GM19240 (cell line): ENCODE measurements around the gene ST7L.

Experiments
- DNase-seq: peaks from one replicate; pipeline ENCODE4 v3.0.0; 2011; ENCODE audit warnings: low spot score; ENCODE audit not compliant: insufficient read length

ST7L gene

DNA sequence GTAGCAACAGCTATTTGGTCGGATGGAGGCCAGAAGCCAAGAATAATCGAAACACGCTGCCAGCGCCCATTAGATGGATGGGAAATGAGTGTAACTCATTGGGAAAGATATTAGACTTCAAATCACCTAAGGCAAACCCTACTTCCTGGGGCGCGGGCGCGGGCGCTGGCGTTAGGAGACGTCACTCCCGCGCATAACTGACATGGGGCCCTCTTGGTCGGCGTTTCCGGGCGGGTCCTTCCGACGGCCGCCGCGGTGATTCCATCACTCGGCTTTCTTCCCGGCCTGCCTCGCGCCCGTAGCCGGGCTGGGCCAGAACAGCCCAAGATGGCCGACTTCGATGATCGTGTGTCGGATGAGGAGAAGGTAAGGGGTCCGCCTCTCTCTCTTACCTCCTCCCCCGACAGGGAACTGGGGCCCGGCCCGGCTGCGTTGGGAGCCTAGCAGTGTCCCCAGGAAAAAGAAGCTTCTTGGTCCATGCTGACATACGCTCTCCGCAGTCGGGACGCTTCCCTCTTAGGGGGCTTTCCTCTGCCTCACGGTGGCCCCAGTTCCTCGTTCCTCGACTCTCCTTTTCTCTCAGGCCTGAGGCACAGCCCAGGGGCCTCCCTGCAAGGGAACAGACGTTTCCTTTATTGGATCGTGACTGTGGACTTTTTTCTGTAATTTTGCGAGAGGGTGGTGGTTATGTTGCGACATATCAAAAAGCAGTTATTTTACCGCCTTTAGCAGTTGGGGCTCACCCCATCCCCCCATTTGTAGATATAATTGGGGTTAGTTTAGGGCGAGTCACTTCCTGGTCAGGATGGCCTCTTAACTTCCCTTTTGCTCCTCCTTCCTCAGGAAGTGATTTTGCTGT is 806 bp upstream of the ST7L start, which contains the start of gene CAPZA1:
Gene CAPZA1, plus strand, starts transcription at position 315 of the 859 bp plus-strand sequence. Its CDS starts 13 bp downstream, at position 328.
- DNase-seq: peak; percentile 58

DNA sequence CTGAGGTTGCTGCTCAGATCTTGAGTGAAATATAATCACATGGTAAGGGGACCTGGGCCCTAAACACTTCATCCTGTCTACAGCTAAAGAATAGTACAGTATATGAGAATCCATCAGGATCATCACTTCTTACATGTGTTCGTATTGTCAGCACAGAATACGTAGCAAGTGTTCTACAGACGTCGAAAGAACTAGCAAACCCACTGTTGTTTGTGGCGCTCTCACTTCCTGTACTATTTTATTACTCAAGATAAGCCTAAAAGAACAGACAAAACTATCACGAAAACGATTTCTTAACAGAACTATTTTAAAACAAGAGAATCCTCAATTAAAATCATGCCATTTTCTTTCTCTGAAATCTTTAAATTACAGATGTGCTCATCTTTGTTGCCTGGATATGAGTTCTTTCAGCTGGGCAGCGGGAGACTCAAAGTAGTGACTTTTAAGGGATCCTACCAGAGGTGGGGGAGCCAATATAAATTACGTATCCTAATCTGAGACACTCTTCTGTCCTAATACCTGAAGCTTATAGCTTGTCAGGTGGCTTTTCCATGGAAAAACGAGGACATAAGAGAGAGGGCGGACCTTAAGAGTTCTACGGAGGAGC is 724 bp downstream of the ST7L start:
- no peak for DNase-seq

DNA sequence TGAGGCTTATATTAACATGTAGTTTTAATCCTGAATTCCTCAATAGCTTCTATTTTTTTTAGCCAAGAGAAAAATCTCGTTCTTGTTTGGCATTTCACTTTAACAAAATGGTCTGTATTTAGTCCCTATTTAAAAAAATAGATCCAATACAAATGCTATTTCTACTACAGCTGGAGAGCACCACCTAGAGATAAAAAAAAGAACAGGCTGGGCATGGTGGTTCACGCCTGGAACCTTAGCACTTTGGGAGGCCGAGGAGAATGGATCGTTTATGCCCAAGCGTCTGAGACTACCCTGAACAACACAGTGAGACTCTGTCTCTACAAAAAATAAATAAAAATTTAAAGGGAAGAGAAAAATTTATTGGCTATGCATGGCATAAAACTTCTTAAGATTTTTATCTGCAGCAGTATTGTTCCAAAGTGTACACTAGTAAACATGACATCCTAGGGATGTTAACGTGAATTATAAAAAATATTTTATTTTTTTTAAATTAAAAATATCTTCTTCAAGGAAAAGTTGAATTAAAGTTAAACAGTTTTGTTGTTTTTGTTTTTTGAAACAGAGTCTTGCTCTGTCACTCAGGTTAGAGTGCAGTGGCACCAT is 4.4 kb downstream of the ST7L start:
- no peak for DNase-seq

DNA sequence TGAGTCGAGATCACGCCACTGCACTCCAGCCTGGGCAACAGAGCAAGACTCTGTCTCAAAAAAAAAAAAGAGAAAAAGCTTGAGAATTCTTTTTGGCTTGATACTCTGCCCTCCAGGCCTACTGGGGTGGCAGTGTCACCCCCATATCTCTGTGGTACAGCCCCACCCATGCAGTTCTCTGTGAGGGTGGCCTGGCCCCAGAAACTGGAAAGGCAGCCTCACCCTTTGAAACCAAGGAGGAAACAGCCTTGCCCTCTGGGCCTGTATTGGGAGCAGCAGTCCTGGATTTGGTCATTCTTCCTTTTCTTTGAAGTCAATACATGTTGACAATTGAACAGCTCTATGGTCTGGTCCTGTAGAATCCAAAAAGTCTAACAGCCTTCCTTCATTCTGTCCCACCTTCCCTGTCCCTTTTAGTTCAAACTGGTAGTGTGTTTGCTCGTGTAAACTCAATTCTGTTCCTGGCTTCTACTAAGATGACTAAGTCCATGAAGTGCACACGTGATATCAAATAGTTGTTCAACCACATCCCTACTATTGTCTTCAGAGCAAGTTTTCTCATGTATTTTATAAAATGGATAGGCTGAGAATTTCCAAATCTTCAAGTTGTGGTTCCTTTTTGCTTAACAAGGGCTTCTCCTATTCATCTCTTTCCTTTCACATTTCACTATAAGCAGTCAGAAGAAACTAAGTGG is 13.2 kb downstream of the ST7L start:
- DNase-seq: no peak

DNA sequence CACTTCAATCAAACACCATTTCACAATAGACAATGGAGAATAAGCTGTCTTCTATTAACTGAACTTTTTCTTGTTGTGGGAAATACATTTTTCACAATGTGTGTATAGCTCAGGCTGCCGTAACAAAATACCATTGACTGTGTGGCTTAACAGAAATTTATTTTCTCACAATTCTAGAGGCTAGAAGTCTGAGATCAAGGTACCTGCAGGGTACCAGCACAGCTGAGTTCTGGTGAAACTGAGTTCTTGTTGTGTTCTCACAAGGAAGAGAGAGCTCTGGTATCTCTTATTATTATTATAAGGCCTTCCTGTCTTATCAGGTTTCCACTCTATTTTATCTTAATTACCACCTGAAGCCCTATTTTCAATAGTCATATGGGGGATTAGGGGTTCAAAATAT is 15.4 kb downstream of the ST7L start:
- DNase-seq: no peak

DNA sequence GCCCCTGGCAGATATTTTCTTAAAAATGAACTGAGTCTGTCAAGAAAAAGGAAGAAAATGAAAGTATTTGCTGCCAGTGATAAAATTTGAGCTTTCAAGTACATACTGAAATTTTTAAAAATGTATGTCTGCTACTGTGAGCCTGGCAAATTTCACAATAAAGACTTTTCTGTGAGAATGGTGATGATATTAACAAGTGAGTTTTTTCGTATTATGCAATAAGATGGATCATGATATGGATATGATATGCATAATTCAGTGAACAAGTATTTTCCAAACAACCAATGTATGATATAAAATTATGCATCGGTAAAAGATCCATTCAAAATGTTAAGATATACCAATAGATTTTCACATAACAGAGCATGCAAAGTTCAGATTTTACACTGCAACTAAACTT is 15.9 kb downstream of the ST7L start:
- no peak for DNase-seq

DNA sequence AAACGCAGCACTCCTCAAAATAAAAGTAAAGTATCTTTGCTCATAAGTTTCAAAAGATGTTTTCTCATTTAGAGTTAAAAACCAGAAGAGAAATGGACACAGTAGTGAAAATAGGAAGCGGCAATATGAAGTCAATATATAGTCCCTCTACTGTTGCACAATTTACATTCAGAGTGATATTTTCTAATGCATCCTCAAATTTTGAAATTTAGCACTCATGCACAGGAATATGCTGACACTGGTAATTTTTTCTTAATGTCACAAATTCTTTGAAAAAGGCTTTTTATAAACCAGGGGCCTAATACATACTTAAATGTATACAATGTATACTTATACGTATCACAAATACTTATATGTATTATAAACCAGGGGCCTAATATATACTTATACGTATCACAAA is 19.5 kb downstream of the ST7L start:
- DNase-seq: no peak

DNA sequence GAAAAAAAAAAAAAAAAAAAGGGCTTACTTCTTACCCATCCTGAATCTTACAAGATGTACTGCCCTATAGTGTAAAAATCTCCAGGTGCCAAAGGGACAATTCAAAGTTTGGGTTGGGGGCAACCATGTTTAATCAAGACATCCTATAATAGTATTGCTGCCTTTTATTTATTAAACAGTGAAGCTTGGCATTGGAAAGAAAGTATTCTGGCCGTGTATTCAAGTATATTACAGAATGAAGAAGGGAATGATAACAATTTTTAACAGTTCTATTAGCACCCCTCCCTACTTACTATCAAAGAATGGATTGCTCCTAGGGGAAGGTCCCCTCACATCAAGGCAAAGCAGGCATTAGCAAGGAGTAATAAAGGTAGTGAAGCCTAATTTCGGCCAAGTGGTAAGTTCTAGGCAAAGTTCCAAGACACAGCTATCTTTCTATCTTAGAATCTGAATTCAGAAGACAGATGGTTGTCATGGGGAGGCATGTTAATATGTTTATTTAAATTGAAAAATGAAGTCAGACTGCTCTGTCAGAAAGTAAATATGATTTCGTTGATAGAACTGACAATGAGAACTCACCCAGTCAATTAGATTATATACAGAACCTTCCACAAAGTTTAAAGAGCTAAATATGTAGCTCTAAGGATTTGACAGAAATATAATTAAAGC is 24.6 kb downstream of the ST7L start:
- no peak for DNase-seq

DNA sequence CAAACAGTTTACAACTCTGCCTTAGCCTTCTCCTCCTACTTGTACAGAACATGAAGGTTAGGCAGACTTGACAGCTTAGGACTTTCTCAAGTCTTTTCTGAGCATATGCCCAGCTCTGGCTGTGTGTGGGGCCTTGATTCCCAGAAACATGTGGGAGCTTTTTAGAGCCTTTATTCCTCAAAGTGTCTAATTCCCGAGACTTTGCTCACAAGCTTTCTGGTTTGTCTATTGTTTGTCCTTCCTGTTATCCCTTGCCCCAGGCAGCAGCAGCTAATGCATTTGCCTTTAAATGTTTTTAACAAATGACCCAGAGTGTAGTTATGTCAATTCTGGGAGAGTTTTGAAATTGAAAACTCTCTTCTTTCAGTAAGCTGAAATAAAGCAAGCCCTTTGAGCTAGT is 29.2 kb downstream of the ST7L start:
- DNase-seq: no peak

DNA sequence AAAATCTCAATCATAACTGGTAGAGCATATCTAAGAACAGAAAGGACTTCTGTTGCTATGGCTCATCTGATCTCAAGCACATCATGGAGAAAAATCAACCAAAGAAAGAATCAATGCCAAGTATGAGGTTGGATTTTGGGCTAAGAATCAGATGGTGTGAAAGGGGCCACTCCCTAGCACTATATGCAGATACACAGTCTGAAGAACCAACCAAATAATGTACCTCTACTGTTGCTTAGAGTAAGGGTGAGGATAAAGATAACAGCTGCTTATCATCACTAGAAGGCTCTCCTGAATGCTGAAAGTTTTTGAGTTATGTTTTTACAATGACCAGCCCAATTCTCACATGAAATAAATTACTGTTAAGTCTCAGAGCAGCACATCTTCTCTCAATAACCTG is 35.6 kb downstream of the ST7L start:
- DNase-seq: no peak

DNA sequence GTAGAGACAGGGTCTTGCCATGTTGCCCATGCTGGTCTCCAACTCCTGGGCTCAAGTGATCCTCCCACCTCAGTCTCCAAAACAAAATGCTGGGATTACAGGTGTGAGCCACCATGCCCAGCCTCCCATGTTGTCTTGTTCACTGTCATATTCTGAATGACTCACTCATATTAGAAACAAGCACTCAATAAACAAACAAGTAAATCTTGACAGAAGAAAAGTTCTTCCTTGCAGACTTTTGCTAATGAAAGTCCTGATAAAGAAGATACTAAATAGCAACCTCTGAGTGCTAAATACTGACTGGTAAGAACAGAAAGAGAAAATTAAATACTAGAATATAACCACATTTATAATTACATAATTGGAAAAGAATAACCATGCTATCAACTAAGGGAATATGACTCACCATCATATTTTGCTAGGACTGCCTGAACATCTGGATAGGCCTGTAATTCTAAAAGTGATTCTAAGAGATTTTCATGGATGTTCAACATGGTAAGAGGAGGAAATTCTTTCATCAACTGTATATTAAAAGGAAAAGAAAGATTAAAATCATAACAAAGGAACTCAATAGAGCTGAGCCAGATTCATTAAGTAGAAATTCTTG is 37.3 kb downstream of the ST7L start:
- DNase-seq: no peak

DNA sequence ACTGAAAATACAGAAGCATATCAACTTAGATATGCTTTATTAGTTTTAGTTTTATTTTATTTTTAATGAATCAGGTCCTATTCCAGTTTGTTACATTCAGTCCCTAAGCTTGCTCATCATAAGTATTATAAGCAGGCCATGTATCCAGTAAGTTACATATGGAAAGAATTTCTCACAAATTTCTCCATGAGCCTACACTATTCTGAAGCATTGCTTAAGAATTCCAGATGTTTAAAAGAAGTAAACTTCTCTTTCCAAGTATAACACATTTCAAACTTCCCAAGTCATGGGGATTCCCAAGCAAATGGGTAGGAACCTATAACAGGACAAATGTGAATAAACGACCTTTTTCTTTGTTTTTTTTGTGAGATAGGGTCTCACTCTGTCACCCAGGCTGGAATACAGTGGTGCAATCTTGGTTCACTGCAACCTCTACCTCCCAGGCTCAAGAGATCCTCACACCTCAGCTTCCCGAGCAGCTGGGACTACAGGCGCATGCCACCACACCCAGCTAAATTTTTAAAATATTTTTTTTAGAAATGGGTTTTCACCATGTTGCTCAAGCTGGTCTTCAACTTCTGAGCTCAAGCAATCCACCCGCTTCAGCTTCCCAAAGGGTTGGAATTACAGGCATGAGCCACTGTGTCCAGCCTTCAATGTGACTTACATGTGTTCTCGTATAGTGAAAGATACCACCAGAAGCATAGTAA is 39.0 kb downstream of the ST7L start:
- no peak for DNase-seq

DNA sequence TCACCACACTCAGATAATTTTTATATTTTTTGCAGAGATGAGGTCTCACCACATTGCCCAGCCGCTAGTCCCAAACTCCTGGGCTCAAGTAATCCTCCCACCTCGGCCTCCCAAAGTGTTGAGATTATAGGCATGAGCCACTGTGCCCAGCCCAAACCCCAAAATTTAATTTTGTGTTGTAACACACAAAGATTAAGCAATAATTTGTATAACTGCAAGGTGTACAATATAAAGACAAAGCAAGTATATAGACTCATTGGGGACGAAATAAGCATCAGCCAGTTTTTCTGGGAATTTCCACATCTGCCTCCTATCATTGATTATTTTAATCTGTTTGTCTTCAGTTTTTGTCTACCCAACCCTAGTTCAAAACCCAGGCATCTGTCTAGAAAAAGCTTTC is 42.7 kb downstream of the ST7L start:
- DNase-seq: no peak

DNA sequence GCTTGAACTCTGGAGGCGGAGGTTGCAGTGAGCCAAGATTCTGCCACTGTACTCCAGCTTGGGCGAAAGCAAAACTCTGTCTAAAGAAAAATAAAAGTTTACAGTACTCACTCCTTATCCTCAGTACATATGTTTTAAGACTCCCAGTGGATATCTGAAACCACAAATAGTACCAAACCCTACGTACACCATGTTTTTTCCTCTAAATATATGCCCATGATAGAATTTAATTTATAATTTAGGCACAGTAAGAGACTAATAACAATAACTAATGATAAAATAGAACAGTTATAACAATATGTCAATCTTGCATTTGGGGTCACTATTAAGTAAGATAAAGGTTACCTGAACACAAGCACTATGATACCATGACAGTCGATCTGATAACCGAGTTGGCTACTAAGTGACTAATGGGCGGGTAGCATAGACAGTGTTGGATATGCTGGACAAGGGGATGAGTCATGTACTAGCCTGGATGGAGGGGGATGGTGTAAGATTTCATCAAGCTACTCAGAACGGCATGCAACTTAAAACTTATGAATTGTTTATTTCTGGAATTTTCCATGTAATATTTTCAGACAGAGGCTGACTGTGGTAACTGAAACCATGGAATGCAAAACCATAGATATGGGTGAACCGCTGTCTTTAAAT is 43.7 kb downstream of the ST7L start:
- no peak for DNase-seq

DNA sequence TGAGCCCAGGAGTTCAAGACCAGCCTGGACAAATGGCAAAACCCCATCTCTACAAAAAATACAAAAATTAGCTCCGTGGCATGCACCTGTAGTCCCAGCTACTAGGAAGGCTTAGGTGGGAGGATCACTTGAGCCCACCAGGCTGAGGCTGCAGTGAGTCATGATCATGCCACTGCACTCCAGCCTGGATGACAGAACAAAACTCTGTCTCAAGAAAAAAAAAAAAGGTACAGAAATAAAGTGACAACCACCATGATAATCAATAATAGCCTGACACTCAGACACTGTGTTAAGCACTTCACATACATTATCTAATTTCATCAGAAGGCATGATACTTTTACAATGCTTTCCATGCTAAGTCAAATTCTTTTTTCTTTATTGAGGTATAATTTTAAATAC is 53.1 kb downstream of the ST7L start:
- no peak for DNase-seq

DNA sequence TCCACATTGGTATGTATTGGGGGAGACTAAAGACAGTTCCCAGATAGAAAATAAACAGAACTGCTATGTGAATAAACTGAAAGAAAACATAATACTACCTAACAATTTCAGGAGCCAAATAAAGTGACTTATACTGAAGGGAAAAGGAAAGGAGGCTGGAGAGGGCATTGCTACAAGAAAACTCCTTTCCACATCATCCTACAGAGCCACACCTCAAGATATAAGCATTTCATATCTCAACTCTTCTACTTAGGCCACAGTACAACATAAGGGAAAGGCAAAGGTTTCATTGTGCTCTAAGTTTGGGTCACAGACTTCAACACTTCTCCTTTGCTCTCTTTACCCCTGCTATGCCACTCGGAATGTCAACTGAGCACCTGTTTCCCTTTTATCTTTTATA is 54.9 kb downstream of the ST7L start:
- no peak for DNase-seq

DNA sequence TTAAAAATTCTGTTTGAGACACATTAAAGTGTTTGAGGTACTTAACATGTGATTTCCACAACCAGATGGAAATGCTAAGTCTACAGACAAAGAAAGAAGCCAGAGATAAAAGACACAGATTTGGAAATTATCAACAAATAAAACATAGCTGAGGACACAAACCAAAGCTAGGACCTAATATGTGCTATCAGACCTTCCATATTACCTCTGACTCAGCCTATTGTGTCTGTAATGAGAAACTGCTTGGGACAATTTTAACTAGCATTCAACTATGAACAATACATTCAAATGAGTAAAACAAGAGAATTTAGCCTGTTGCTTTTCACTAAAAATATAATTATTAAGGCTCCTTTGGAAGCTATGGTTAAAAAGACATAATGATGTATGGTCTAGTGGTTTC is 55.6 kb downstream of the ST7L start:
- DNase-seq: no peak

DNA sequence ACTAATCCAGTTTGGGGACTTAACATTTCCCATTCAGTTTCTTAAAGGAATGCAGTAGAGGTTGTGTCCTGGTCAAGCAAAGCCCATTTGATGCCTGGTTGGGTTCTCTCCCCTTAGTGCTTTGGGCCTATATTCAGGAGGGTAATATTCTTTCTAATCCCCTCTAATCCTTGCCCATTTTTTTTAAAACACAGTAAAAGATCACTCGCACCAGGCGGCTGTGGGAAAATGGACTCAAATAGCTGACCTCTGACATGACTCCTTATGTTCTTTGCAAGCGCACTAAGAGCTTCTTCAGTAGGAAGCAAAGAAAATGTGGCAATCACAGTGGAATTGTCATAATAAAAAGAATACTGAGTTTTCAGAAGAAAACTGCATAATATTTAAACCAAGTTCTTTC is 60.3 kb downstream of the ST7L start:
- DNase-seq: no peak

DNA sequence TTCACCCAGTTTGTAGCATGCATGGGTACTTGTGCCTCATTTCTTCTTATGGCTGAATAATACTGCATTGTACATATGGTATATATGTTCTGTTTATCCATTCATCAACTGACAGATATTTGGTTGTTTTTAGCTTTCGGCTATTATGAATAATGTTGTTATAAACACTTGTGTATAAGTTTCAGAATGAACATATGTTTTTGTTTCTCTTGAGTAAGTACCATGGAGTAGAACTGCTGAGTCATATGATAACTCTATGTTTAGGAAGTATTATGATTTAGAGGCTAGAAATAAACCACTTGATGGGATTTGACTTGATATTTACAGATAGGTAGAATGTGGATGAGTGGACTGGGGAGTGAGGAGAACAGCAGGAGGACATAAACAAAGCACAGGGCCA is 61.6 kb downstream of the ST7L start:
- no peak for DNase-seq

DNA sequence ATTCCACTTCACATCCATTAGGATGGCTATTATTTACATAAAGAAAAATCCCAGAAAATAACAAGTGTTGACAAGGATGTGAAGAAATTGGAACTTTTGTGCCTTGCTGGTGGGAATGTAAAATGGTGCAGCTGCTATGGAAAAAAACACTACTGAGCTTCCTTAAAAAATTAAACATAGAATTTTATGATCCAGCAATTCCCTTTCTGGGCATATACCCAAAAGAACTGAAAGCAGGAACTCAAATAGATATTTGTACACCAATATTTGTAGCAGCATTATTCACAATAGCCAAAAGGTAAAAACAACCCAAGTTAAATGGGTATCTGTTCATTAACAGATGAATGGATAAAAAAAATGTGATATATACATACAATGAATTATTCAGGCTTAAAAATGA is 64.5 kb downstream of the ST7L start:
- no peak for DNase-seq
